HG03571 (cell line): ENCODE measurements around the gene IL17C.
A peak's percentile ranks its signal among the peaks of the same experiment; 100 is the strongest.

Experiments used
- ATAC-seq: cut with Tn5 transposase; IDR thresholded peaks from one replicate; pipeline ENCODE4 v1.9.1; 2021; ENCODE audit not compliant: unreplicated experiment

IL17C gene

GRCh38 chr16:88681709-88682451 lies 43.5 kb downstream of the IL17C start:
- ATAC-seq, result peak; percentile 65

GRCh38 chr16:88684569-88685155 lies 46.3 kb downstream of the IL17C start:
- ATAC-seq, result no peak

GRCh38 chr16:88685156-88686061 lies 47.0 kb downstream of the IL17C start:
- no peak for ATAC-seq

- ATAC-seq, result peak; percentile 4
Observed at GRCh38 chr16:88686062-88686438, 47.7 kb downstream of the IL17C start.

- peak; percentile 54 for ATAC-seq
Observed at GRCh38 chr16:88686439-88687253, 48.3 kb downstream of the IL17C start, which contains the start of gene SNAI3. TSS of gene SNAI3 (minus strand) at chr16:88686507. CDS start at chr16:88686406, 101 bp downstream.

- no peak for ATAC-seq
Observed at GRCh38 chr16:88687254-88687576, 48.8 kb downstream of the IL17C start.

- no peak for ATAC-seq
Observed at GRCh38 chr16:88687676-88688012, 49.3 kb downstream of the IL17C start.

- ATAC-seq, result no peak
Observed at GRCh38 chr16:88688013-88688778, 49.8 kb downstream of the IL17C start.
